CD4-positive, CD25-positive, alpha-beta regulatory T cell (primary cell): ENCODE measurements around the gene PACSIN1. TPM values are rescaled to one million over a fixed set of nuclear protein-coding genes. Genes with fewer than 3 reads are reported as not detected.

Source experiments
- ATAC-seq, 2 donors: fragments of 150-1000 bp; cut with Tn5 transposase; one replicate each; pipeline ENCODE4 v1.10.0; 2021; ENCODE audit warnings: low read depth in 2 of 2, moderate number of reproducible peaks in 2 of 2, moderate library complexity in 1 of 2
- DNase-seq, 3 donors: peaks; one replicate each; pipeline versions ENCODE4 v3.0.0 to v3.0.0-alpha.2; 2012 to 2022; ENCODE audit warnings: mixed read lengths in 1 of 3
- H3K27ac ChIP-seq: one replicate; pipeline ENCODE4 v1.7.0; 2013; ENCODE audit warnings: mild to moderate bottlenecking, low read length; ENCODE audit not compliant: insufficient read depth, poor library complexity, severe bottlenecking
- H3K27me3 ChIP-seq: one replicate; pipeline ENCODE4 v1.7.0; 2013; ENCODE audit warnings: low read length; ENCODE audit not compliant: control insufficient read depth, insufficient read depth
- H3K36me3 ChIP-seq: one replicate; pipeline ENCODE4 v1.7.0; 2013; ENCODE audit warnings: mild to moderate bottlenecking, low read length, moderate library complexity; ENCODE audit not compliant: control insufficient read depth, insufficient read depth
- H3K4me1 ChIP-seq: 2 replicates; pipeline ENCODE4 v1.7.0; 2013; ENCODE audit warnings: mild to moderate bottlenecking, low read length; ENCODE audit not compliant: insufficient read depth, control insufficient read depth, poor library complexity, severe bottlenecking
- H3K4me3 ChIP-seq: one replicate; pipeline ENCODE4 v1.7.0; 2013; ENCODE audit warnings: low read depth, mild to moderate bottlenecking, low read length, moderate library complexity
- H3K9me3 ChIP-seq, 2 experiments: 1 replicate in 1 of 2; 2 replicates in 1 of 2; pipeline ENCODE4 v1.7.0; 2013; ENCODE audit warnings: low read length in 2 of 2, mild to moderate bottlenecking in 1 of 2, moderate library complexity in 1 of 2; ENCODE audit not compliant: control insufficient read depth in 2 of 2
- H3K27ac Mint-ChIP-seq, 3 donors: one replicate each; pipeline ENCODE4 v1.8.0; 2020 to 2022; ENCODE audit warnings: mild to moderate bottlenecking in 3 of 3, mixed read lengths in 3 of 3, moderate library complexity in 2 of 3
- H3K27me3 Mint-ChIP-seq: one replicate; pipeline ENCODE4 v1.8.0; 2022; ENCODE audit warnings: mild to moderate bottlenecking, mixed read lengths
- H3K36me3 Mint-ChIP-seq: one replicate; pipeline ENCODE4 v1.8.0; 2020; ENCODE audit warnings: mixed read lengths
- H3K4me1 Mint-ChIP-seq, 4 donors: one replicate each; pipeline ENCODE4 v1.8.0; 2020 to 2022; ENCODE audit warnings: mixed read lengths in 4 of 4, mild to moderate bottlenecking in 1 of 4
- H3K4me3 Mint-ChIP-seq, 4 donors: one replicate each; pipeline ENCODE4 v1.8.0; 2020 to 2022; ENCODE audit warnings: mild to moderate bottlenecking in 4 of 4, mixed read lengths in 4 of 4, moderate library complexity in 3 of 4
- H3K9me3 Mint-ChIP-seq, 7 donors: one replicate each; pipeline ENCODE4 v1.8.0; 2020 to 2022; ENCODE audit warnings: mixed read lengths in 7 of 7, mild to moderate bottlenecking in 3 of 7, moderate library complexity in 2 of 7
- polyA plus RNA-seq, 4 donors: library from polyadenylated mRNA; unstranded; fragments of 300-500 nt; fragmentation: Illumina TruSeq; gene quantifications; one replicate each; pipeline ENCODE4 v1.2.3, GENCODE V29; 2021
- total RNA-seq: library from RNA; stranded (reverse); gene quantifications from one replicate; pipeline ENCODE4 v1.2.3, GENCODE V29; 2022

PACSIN1 gene
- total and polyA plus RNA-seq, 5 donors from 2014 or later, result 0.14 to 1.7 (median 0.38) TPM

DNA sequence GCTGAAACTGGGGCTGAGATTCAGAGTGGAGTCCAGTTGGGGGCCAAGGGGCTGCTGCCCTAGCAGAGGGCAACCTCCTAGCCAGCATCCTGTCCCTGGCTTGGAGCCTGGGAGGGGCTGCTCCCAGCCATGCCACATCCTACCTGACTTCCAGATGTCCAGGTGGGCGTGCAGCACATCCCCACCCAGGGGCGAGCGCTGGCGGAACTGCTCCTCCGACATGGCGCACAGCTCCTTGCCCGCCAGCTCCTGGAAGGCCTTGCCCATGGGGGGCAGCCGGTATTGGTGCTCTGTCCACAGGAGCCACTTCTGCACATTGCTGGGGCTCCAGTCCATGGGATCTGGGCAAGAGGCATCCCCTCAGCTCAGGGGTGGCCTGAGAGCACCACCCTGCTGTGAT, 75.0 kb downstream of the PACSIN1 start:
- no peak overlapping the region for H3K4me3 ChIP-seq
- Mint-ChIP-seq H3K4me3 (no peak overlapping the region), H3K4me1 (no peaks in the 10 kb centered on the region), H3K27ac (no peak overlapping the region), H3K9me3 (peaks cover 0 to 2% (median 0%) of the 10 kb centered on the region in 7 donors), H3K27me3 (no peaks in the 10 kb centered on the region), H3K36me3 (no peaks in the 10 kb centered on the region)
- H3K9me3 ChIP-seq, result no peaks in the 10 kb centered on the region
- DNase-seq (no peak), ATAC-seq (no peak)
- H3K4me1 ChIP-seq, result no peaks in the 10 kb centered on the region
- no peak overlapping the region for H3K27ac ChIP-seq
- no peaks in the 10 kb centered on the region for H3K27me3 ChIP-seq
- H3K36me3 ChIP-seq, result no peaks in the 10 kb centered on the region

DNA sequence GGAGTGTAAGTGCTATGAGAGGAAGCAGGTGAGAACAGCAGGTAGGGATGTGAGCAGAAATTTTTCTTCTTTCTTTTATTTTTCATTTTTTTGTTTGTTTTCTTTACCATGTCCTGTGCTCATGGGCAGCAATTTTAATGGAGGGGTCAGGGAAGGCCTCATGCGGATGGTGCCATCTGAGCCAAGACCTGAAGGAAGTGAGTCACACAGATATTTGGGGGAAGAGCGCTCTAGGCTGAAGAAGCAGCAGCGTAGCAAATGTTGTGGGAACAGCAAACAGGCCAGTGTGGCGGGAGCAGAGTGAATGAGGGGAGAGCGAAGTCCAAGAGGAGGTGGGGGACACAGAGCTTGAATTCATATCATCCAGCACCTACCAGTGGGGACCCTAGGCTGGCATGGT, 77.5 kb downstream of the PACSIN1 start:
- no peaks in the 10 kb centered on the region for H3K27me3 ChIP-seq
- Mint-ChIP-seq H3K27ac (no peak overlapping the region), H3K27me3 (no peaks in the 10 kb centered on the region), H3K4me3 (no peak overlapping the region), H3K4me1 (no peaks in the 10 kb centered on the region), H3K36me3 (no peaks in the 10 kb centered on the region), H3K9me3 (peaks cover 0 to 2% (median 0%) of the 10 kb centered on the region in 7 donors)
- no peaks in the 10 kb centered on the region for H3K36me3 ChIP-seq
- ATAC-seq (no peak), DNase-seq (no peak)
- H3K4me1 ChIP-seq, result no peaks in the 10 kb centered on the region
- no peak overlapping the region for H3K27ac ChIP-seq
- no peak overlapping the region for H3K4me3 ChIP-seq
- H3K9me3 ChIP-seq, result no peaks in the 10 kb centered on the region

DNA sequence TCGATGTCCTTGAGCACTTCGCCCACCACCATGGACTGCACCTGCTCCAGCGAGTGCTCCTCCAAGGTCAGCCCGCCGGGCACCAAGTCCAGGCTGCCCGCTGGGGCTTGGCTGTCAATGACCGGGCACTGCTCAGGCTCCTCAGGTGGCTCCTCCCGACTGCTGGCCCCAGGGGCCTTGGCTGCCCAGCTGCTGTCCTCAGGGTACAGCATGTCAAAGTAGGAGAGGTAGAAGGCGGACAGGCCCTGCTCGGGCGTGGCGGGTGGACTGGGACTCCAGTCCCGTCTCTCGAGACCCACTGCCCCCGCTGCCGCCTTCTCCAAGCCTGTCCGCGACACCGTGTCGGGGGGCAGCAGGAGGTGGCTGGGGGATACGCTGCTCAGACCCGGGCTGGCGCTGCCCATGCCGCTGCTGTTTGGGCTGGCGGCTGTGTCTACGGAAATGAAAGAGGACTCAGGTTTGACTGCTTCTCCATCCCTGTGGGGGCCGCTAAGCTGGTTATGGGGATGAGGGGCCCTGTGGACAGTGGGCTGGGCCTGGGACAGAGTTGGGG, 78.3 kb downstream of the PACSIN1 start:
- no peaks in the 10 kb centered on the region for H3K36me3 ChIP-seq
- no peak overlapping the region for H3K27ac ChIP-seq
- H3K9me3 ChIP-seq, result no peaks in the 10 kb centered on the region
- DNase-seq (no peak), ATAC-seq (no peak)
- H3K27me3 ChIP-seq, result no peaks in the 10 kb centered on the region
- H3K27ac Mint-ChIP-seq, result no peak overlapping the region
- H3K36me3 Mint-ChIP-seq, result no peaks in the 10 kb centered on the region
- no peak overlapping the region for H3K4me3 Mint-ChIP-seq
- H3K9me3 Mint-ChIP-seq, result peaks cover 0 to 2% (median 0%) of the 10 kb centered on the region in 7 donors
- H3K4me1 ChIP-seq, result no peaks in the 10 kb centered on the region
- no peak overlapping the region for H3K4me3 ChIP-seq
- no peaks in the 10 kb centered on the region for H3K27me3 Mint-ChIP-seq
- no peaks in the 10 kb centered on the region for H3K4me1 Mint-ChIP-seq

DNA sequence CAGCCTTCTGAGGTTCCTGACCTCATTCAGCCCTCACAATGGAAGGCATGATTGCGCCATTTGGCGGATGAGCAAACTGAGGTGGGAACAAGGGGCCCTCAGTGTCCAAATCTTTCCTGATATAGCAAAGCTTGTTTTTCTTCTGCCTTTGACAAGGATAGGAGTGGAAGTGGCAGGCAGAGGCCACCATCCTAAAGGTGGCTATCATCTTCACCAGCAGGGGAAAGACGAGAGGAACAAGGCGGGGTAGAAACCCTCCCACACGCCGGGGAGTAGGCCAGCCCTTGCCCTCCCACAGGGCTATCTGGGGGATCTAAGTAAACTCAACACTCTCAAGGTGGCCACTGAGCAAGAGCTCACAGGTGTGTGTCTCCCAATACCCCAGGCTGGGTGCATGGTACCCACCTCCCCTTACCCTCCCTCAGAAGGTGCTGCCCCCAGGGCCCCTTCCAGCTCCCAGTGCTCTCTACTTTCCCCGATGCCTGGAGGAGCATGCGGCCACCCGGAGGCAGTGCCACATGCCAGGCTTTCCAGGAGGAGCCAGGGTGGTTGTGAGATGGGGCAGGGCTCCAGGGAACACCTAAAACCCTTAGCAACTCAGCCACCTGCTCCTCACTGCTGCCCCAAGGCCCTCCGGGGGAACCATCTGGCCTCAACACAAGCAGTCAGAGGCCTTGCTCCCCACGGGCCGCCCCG, 79.0 kb downstream of the PACSIN1 start:
- no peak for ATAC-seq
- no peaks in the 10 kb centered on the region for H3K36me3 Mint-ChIP-seq

DNA sequence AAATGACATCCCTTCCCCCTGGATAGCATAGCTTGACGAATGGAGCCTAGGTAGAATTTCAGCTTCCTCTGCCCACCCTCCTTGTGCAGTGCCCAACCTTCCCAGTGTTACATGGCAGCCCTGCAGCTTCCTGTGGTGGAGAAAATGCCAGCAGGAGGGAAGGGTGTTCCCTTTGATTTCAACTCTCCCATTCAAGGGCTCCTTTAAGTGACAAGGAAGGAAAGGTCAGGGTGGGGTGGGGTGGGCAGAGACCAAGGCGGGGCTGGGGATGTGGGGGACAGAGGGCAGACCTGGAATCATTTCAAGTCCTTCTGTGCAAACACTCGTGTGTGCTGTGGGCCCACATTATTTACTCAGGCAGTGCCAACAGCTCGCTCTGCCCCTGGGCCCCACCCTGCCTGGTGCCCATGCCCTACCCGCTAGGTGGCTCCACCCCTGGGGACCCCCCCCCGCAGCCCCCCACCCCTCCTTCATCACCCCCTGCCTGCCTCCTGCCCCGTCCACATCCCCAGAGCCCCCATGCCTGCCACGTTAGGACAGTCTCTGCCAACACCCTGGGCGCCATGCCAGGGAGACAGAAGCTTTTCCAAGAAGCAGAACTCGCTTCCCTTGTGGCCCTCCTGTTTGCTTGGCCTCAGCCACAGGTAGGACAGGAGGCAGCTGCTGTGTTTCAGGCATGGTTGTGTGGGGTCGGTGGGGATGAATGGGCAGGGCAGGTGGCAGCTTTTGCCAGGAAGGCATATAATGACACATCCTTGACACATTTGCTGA, 80.9 kb downstream of the PACSIN1 start:
- Mint-ChIP-seq H3K36me3 (no peaks in the 10 kb centered on the region), H3K4me1 (no peaks in the 10 kb centered on the region), H3K27me3 (peaks cover 6% of the 10 kb centered on the region), H3K4me3 (no peak overlapping the region), H3K9me3 (peaks cover 0 to 2% (median 0%) of the 10 kb centered on the region in 7 donors), H3K27ac (no peak overlapping the region)
- H3K27ac ChIP-seq, result no peak overlapping the region
- no peaks in the 10 kb centered on the region for H3K4me1 ChIP-seq
- DNase-seq (no peak), ATAC-seq (no peak)
- H3K36me3 ChIP-seq, result no peaks in the 10 kb centered on the region
- H3K9me3 ChIP-seq, result no peaks in the 10 kb centered on the region
- H3K27me3 ChIP-seq, result no peaks in the 10 kb centered on the region
- H3K4me3 ChIP-seq, result no peak overlapping the region

More for the DNA sequence above, 79.0 kb downstream of the PACSIN1 start:
- H3K9me3 ChIP-seq, result no peaks in the 10 kb centered on the region
- H3K4me3 Mint-ChIP-seq, result no peak overlapping the region
- H3K4me1 Mint-ChIP-seq, result no peaks in the 10 kb centered on the region
- H3K4me1 ChIP-seq, result no peaks in the 10 kb centered on the region
- no peak overlapping the region for H3K27ac ChIP-seq
- no peak overlapping the region for H3K27ac Mint-ChIP-seq
- peaks cover under 1% of the 10 kb centered on the region for H3K27me3 Mint-ChIP-seq
- no peaks in the 10 kb centered on the region for H3K27me3 ChIP-seq
- no peak overlapping the region for H3K4me3 ChIP-seq
- peaks cover 0 to 2% (median 0%) of the 10 kb centered on the region in 7 donors for H3K9me3 Mint-ChIP-seq
- no peaks in the 10 kb centered on the region for H3K36me3 ChIP-seq
- no peak for DNase-seq

DNA sequence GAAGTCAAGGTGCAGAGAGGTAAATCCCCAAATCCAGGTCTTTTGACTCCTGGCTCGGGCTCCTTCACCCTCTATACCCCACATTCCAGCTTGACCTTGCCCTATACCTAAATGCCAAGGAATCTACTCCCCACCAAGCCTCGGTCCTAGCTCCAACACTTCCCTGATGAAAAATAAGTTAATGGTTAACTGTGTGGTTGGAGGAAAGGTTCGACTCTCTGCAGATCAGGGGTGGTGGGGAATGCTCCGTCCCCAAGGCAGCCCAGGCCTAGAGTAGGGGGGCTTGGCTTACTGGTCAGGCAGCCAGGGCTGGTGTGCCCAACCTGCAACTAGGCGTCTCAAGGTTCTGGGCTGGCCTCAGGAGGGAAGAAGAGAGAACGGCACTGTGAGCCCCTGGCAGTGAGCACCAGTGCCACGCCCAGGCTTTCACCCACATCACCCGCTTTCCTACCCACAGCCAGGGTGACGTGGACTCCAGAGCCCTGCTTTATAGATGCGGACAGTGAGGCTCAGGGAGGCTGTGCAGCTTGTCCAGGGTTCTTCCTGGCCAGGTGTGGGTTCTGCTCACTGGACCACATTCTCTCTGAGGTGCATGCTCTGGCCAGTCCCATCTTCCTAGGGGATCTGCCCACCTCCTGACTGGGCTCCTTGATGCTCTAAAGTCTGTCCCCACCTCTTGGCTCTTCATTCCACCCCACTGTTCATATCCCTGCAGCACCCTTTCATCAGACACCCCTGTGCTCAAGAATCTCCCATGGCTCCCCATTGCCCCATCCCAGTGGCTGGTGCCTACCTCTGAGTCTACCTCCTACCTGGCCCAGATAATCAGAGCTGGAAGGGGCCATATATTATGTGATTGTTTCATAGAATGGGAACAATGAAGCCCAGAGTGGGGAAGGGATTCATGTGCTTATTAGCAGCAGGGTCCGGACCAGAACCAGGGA, 82.1 kb downstream of the PACSIN1 start:
- Mint-ChIP-seq H3K4me3 (no peak overlapping the region), H3K36me3 (no peaks in the 10 kb centered on the region), H3K9me3 (peaks cover 0 to 2% (median 0%) of the 10 kb centered on the region in 7 donors), H3K4me1 (no peaks in the 10 kb centered on the region), H3K27ac (peak overlapping the region in 1 of 3 donors; percentile 3), H3K27me3 (peaks cover 9% of the 10 kb centered on the region)
- H3K9me3 ChIP-seq, result no peaks in the 10 kb centered on the region
- no peak overlapping the region for H3K27ac ChIP-seq
- no peaks in the 10 kb centered on the region for H3K27me3 ChIP-seq
- no peak for ATAC-seq
- H3K36me3 ChIP-seq, result no peaks in the 10 kb centered on the region
- no peak for DNase-seq
- no peaks in the 10 kb centered on the region for H3K4me1 ChIP-seq
- H3K4me3 ChIP-seq, result no peak overlapping the region

DNA sequence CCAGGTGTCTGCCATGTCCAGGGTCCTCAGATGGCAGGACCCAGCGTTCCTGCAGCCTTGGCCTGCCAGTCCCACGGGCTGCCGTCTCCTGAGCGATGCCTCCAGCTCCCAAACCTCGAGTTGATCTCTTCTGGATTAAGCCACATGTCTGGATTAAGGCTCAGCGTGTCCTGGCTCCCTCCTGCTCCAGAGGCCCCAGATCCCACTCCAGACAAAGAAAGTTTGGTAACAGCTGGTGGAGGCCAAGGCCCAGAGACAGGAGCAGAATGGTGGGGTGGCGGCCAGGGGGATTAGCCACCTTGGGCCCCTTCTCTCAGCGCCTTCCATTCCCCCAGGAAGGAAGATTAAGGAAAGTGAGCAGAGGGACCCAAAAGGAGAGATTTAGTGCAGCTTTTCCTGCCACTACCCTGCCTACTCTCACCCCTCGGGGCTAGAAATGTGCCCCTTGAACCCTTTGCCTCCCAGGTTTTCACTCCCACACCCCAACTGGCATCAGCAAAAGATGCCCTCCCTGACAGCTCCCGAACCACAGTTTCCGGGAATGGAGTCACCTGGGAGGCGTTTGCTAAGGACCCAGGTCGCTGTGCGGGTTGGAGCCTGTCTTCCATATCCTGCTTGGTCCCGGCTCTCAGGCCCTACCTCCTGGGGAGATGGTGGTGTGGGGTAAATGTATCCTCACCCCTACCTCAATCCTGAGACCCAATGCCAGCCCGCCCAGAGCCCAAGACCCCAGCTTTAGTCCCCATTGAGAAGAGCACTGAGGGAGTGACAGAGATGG, 83.3 kb downstream of the PACSIN1 start:
- Histone ChIP-seq H3K27ac (no peak overlapping the region), H3K4me3 (no peak overlapping the region), H3K36me3 (no peaks in the 10 kb centered on the region), H3K9me3 (no peaks in the 10 kb centered on the region), H3K4me1 (no peaks in the 10 kb centered on the region), H3K27me3 (no peaks in the 10 kb centered on the region)
- no peak overlapping the region for H3K4me3 Mint-ChIP-seq
- H3K27ac Mint-ChIP-seq, result no peak overlapping the region
- H3K36me3 Mint-ChIP-seq, result no peaks in the 10 kb centered on the region
- H3K4me1 Mint-ChIP-seq, result peaks cover 0 to 4% (median 0%) of the 10 kb centered on the region in 4 donors
- H3K27me3 Mint-ChIP-seq, result peaks cover 11% of the 10 kb centered on the region
- H3K9me3 Mint-ChIP-seq, result peaks cover 0 to 2% (median 0%) of the 10 kb centered on the region in 7 donors
- ATAC-seq (no peak), DNase-seq (no peak)
